PFSK-1 (cell line): ENCODE measurements around the gene GAGE12H.
"Not testable (repeated sequence)": the region's sequence is repeated elsewhere in the genome, so short reads cannot be mapped to it uniquely, and the experiment has no call there.

Source experiments
- FOXP2 ChIP-seq: optimal IDR thresholded peaks from 2 replicates; pipeline ENCODE3; 2011; ENCODE audit warnings: borderline replicate concordance, control low read depth, inconsistent platforms; ENCODE audit not compliant: insufficient read depth; ENCODE audit errors: extremely low read length, extremely low read depth
- POLR2AphosphoS5 ChIP-seq: IDR thresholded peaks from 2 replicates; pipeline ENCODE4 v1.6.1; 2012; ENCODE audit warnings: low read depth, mild to moderate bottlenecking, control low read depth, low read length, moderate library complexity
- REST ChIP-seq, 2 experiments: IDR thresholded peaks; 2 replicates each; pipeline versions ENCODE4 v1.6.1 to v1.8.0; 2011 to 2012; ENCODE audit warnings: low read depth in 2 of 2, low read length in 2 of 2, control low read depth in 1 of 2, inconsistent platforms in 1 of 2, mild to moderate bottlenecking in 1 of 2, moderate library complexity in 1 of 2; ENCODE audit not compliant: insufficient read depth in 1 of 2
- SIN3A ChIP-seq: IDR thresholded peaks from 2 replicates; pipeline ENCODE4 v1.6.1; 2012; ENCODE audit warnings: mild to moderate bottlenecking, low read length, moderate library complexity, borderline replicate concordance; ENCODE audit not compliant: insufficient read depth
- TAF1 ChIP-seq: IDR thresholded peaks from 2 replicates; pipeline ENCODE4 v1.6.1; 2012; ENCODE audit warnings: low read length, control low read depth, borderline replicate concordance; ENCODE audit not compliant: insufficient read depth

GRCh38 chrX:49531877-49532276 is 47.9 kb upstream of the GAGE12H start, which contains the start of gene GAGE12C:
- not testable (repeated sequence) for TF ChIP-seq POLR2AphosphoS5; REST (IDR thresholded peaks at IDR 0.05; ENCODE audit: insufficient read depth in 1 of 2, low read depth in 2 of 2, low read length in 2 of 2); SIN3A; TAF1; FOXP2
